Activated CD4-positive, CD25-positive, alpha-beta regulatory T cell (primary cell): ENCODE measurements around the gene EPS8L1.
"Not testable (repeated sequence)": the region's sequence is repeated elsewhere in the genome, so short reads cannot be mapped to it uniquely, and the experiment has no call there.

Experiments used
- DNase-seq, 4 experiments: peaks; one replicate each; lab custom pipeline; 2025; lab: John Stamatoyannopoulos, UW

The EPS8L1 gene

GRCh38 chr19:55075371-55075998 is at the start of gene EPS8L1:
TSS of gene EPS8L1 (plus strand) at chr19:55075869. CDS start at chr19:55076445, 576 bp downstream.
- no peak for DNase-seq

GRCh38 chr19:55027140-55027471 is 48.6 kb upstream of the EPS8L1 start:
- not testable (repeated sequence) for DNase-seq

- DNase-seq: no peak
Measured at GRCh38 chr19:55027472-55028337, 48.0 kb upstream of the EPS8L1 start.

- no peak for DNase-seq
Measured at GRCh38 chr19:55028757-55029156, 46.9 kb upstream of the EPS8L1 start.

GRCh38 chr19:55031178-55031577 is 44.5 kb upstream of the EPS8L1 start:
- DNase-seq: no peak

- no peak for DNase-seq
Measured at GRCh38 chr19:55032170-55032800, 43.4 kb upstream of the EPS8L1 start.

- not testable (repeated sequence) for DNase-seq
Measured at GRCh38 chr19:55032976-55033643, 42.6 kb upstream of the EPS8L1 start.

- no peak for DNase-seq
Measured at GRCh38 chr19:55034751-55035150, 40.9 kb upstream of the EPS8L1 start.

GRCh38 chr19:55036058-55036457 is 39.6 kb upstream of the EPS8L1 start:
- no peak for DNase-seq

- DNase-seq: not testable (repeated sequence)
Measured at GRCh38 chr19:55037603-55038002, 38.1 kb upstream of the EPS8L1 start.

- DNase-seq: not testable (repeated sequence)
Measured at GRCh38 chr19:55040654-55041053, 35.0 kb upstream of the EPS8L1 start.

GRCh38 chr19:55041244-55041626 is 34.4 kb upstream of the EPS8L1 start:
- DNase-seq: no peak

- no peak for DNase-seq
Measured at GRCh38 chr19:55041627-55042343, 33.9 kb upstream of the EPS8L1 start.

GRCh38 chr19:55042344-55042678 is 33.4 kb upstream of the EPS8L1 start:
- no peak for DNase-seq

GRCh38 chr19:55042688-55043087 is 33.0 kb upstream of the EPS8L1 start:
- DNase-seq: no peak

- DNase-seq: no peak
Measured at GRCh38 chr19:55044286-55044685, 31.4 kb upstream of the EPS8L1 start.

- DNase-seq: no peak
Measured at GRCh38 chr19:55044771-55045716, 30.6 kb upstream of the EPS8L1 start.

- no peak for DNase-seq
Measured at GRCh38 chr19:55046975-55047622, 28.6 kb upstream of the EPS8L1 start.

- DNase-seq: no peak
Measured at GRCh38 chr19:55047951-55048350, 27.7 kb upstream of the EPS8L1 start.

- no peak for DNase-seq
Measured at GRCh38 chr19:55048446-55048845, 27.2 kb upstream of the EPS8L1 start.
